ENCODE results near the gene SURF2.

Gene SURF2

GRCh38 chr9:133383438-133383837 is 27.1 kb downstream of the SURF2 start:
- no peaks in the 10 kb centered on the region for H3K27me3 ChIP-seq
- H3K4me3 ChIP-seq, result no peak overlapping the region
- H3K27ac ChIP-seq, result no peak overlapping the region
- no peaks in the 10 kb centered on the region for H3K4me1 ChIP-seq
- no peaks in the 10 kb centered on the region for H3K9me3 ChIP-seq
- H3K36me3 ChIP-seq, result no peaks in the 10 kb centered on the region
- DNase-seq, result no peak
- intact Hi-C loops (cut with DNase I; ENCODE audit: low total_unique reads), result no loop called here
- no peak for TF ChIP-seq CTCF (IDR thresholded peaks at IDR 0.05)

GRCh38 chr9:133384736-133385321 is 28.5 kb downstream of the SURF2 start:
- intact Hi-C loops (cut with DNase I; ENCODE audit: low total_unique reads), result no loop called here
- DNase-seq, result no peak
- Histone ChIP-seq H3K27me3 (peaks cover 0 to 6% of the 10 kb centered on the region in 2 donors), H3K36me3 (no peaks in the 10 kb centered on the region), H3K4me1 (no peaks in the 10 kb centered on the region), H3K27ac (no peak overlapping the region), H3K4me3 (no peak overlapping the region), H3K9me3 (no peaks in the 10 kb centered on the region)
- no peak for TF ChIP-seq CTCF (IDR thresholded peaks at IDR 0.05)

GRCh38 chr9:133385452-133385851 is 29.1 kb downstream of the SURF2 start:
- Histone ChIP-seq H3K9me3 (no peaks in the 10 kb centered on the region), H3K4me1 (no peaks in the 10 kb centered on the region), H3K4me3 (no peak overlapping the region), H3K27me3 (peaks cover 0 to 11% of the 10 kb centered on the region in 2 donors), H3K36me3 (no peaks in the 10 kb centered on the region), H3K27ac (no peak overlapping the region)
- intact Hi-C loops (cut with DNase I; ENCODE audit: low total_unique reads), result no loop called here
- DNase-seq, result no peak
- no peak for TF ChIP-seq CTCF (IDR thresholded peaks at IDR 0.05)

GRCh38 chr9:133386338-133386737 is 30.0 kb downstream of the SURF2 start:
- H3K4me1 ChIP-seq, result no peaks in the 10 kb centered on the region
- H3K4me3 ChIP-seq, result no peak overlapping the region
- intact Hi-C loops (cut with DNase I; ENCODE audit: low total_unique reads), result no loop called here
- no peak for TF ChIP-seq CTCF (IDR thresholded peaks at IDR 0.05)
- no peaks in the 10 kb centered on the region for H3K36me3 ChIP-seq
- no peak for DNase-seq
- no peak overlapping the region for H3K27ac ChIP-seq
- peaks cover 0 to 17% of the 10 kb centered on the region in 2 donors for H3K27me3 ChIP-seq
- H3K9me3 ChIP-seq, result no peaks in the 10 kb centered on the region

DNA sequence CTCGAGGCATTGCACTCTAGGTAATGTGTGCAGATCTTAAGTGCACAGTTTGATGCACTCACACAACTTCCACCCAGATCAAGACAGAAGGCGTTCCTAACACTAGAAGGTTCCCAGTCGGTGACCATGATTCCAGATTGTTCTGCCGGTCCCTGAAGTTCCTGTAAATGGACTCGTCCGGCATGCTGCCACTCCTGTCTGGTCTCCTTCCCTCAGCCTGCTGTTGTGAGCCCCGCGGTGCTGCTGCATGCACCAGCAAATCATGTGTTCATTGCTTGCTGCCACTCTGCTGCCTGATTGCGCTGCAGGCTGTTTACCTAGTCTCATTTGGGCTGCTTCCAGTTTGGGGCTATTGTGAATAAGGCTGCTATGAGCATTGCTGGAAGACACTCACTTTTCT is 31.3 kb downstream of the SURF2 start:
- Histone ChIP-seq H3K27me3 (peaks cover 0 to 17% of the 10 kb centered on the region in 2 donors), H3K9me3 (no peaks in the 10 kb centered on the region), H3K27ac (no peak overlapping the region), H3K4me1 (no peaks in the 10 kb centered on the region), H3K36me3 (no peaks in the 10 kb centered on the region), H3K4me3 (no peak overlapping the region)
- intact Hi-C loops (cut with DNase I; ENCODE audit: low total_unique reads), result no loop called here
- DNase-seq, result no peak
- no peak for TF ChIP-seq CTCF (IDR thresholded peaks at IDR 0.05)

Data from tibial artery (tissue), 4 donors.